Keratinocyte (primary cell): ENCODE measurements around the gene TNFRSF4. TPM values are rescaled to one million over a fixed set of nuclear protein-coding genes. Genes with fewer than 3 reads are reported as not detected.

Source experiments
- DNase-seq: peaks from one replicate; pipeline ENCODE4 v3.0.0-alpha.2; 2011; ENCODE audit warnings: low read depth, missing footprints, low spot score
- FAIRE-seq: peaks from 2 replicates; lab custom pipeline; 2011; peaks lifted over from hg19 to GRCh38; lab: Jason Lieb, UNC
- H2AFZ ChIP-seq: 2 replicates; pipeline ENCODE4 v1.6.0; 2012; ENCODE audit warnings: low read length, control low read depth, inconsistent platforms; ENCODE audit not compliant: control insufficient read depth
- H3K27ac ChIP-seq: 2 replicates; pipeline ENCODE4 v1.5.1; 2011; ENCODE audit warnings: low read length; ENCODE audit not compliant: control insufficient read depth, insufficient read depth
- H3K27me3 ChIP-seq: 3 replicates; pipeline ENCODE4 v1.6.0; 2011; ENCODE audit warnings: low read length; ENCODE audit not compliant: control insufficient read depth, insufficient read depth; ENCODE audit errors: extremely low read depth
- H3K36me3 ChIP-seq, 2 experiments: 2 replicates in 1 of 2; 3 replicates in 1 of 2; pipeline ENCODE4 v1.5.1; 2011; ENCODE audit warnings: low read length in 2 of 2, mild to moderate bottlenecking in 1 of 2; ENCODE audit not compliant: control insufficient read depth in 2 of 2, insufficient read depth in 2 of 2; ENCODE audit errors: extremely low read depth in 1 of 2
- H3K4me1 ChIP-seq: 3 replicates; pipeline ENCODE4 v1.5.1; 2011; ENCODE audit warnings: low read length; ENCODE audit not compliant: control insufficient read depth, insufficient read depth; ENCODE audit errors: extremely low read depth
- H3K4me2 ChIP-seq: 3 replicates; pipeline ENCODE4 v1.6.0; 2011; ENCODE audit warnings: low read depth, low read length; ENCODE audit not compliant: control insufficient read depth, insufficient read depth; ENCODE audit errors: extremely low read depth
- H3K4me3 ChIP-seq, 3 experiments: fragments of 200-600 bp in 1 of 3; sonication (generic) in 1 of 3; 2 replicates in 2 of 3; 3 replicates in 1 of 3; pipeline ENCODE4 v1.5.1; 2011 to 2016; ENCODE audit warnings: low read length in 3 of 3, mild to moderate bottlenecking in 3 of 3, control low read depth in 2 of 3, inconsistent platforms in 1 of 3, low read depth in 1 of 3, mixed read lengths in 1 of 3, mixed run types in 1 of 3, moderate library complexity in 1 of 3; ENCODE audit not compliant: control insufficient read depth in 2 of 3, insufficient read depth in 2 of 3; ENCODE audit errors: extremely low read depth in 1 of 3
- H3K79me2 ChIP-seq: 2 replicates; pipeline ENCODE4 v1.6.0; 2012; ENCODE audit warnings: low read length; ENCODE audit not compliant: control insufficient read depth, insufficient read depth
- H3K9ac ChIP-seq: 3 replicates; pipeline ENCODE4 v1.6.0; 2011; ENCODE audit warnings: low read length; ENCODE audit not compliant: control insufficient read depth, insufficient read depth; ENCODE audit errors: extremely low read depth
- H3K9me1 ChIP-seq: 3 replicates; pipeline ENCODE4 v1.6.0; 2011; ENCODE audit warnings: low read length; ENCODE audit not compliant: control insufficient read depth, insufficient read depth; ENCODE audit errors: extremely low read depth
- H3K9me3 ChIP-seq: 2 replicates; pipeline ENCODE4 v1.5.1; 2012; ENCODE audit warnings: low read depth, low read length; ENCODE audit not compliant: control insufficient read depth
- H4K20me1 ChIP-seq: 3 replicates; pipeline ENCODE4 v1.6.0; 2011; ENCODE audit warnings: low read length; ENCODE audit not compliant: control insufficient read depth, insufficient read depth; ENCODE audit errors: extremely low read depth
- CTCF ChIP-seq, 3 experiments: IDR thresholded peaks in 1 of 3; conservative IDR thresholded peaks in 1 of 3; optimal IDR thresholded peaks in 1 of 3; 2 replicates in 2 of 3; 3 replicates in 1 of 3; pipeline versions ENCODE3 to v1.5.1; 2011; ENCODE audit warnings: low read length in 3 of 3, mild to moderate bottlenecking in 3 of 3, moderate library complexity in 2 of 3, control low read depth in 1 of 3, inconsistent platforms in 1 of 3; ENCODE audit not compliant: insufficient read depth in 2 of 3; ENCODE audit errors: extremely low read depth in 1 of 3
- EZH2 ChIP-seq: IDR thresholded peaks from one replicate; pipeline ENCODE4 v1.6.1; 2012; ENCODE audit warnings: inconsistent platforms, mild to moderate bottlenecking, low read length, moderate library complexity
- dilution Hi-C: fragments of 300-500 bp; cut with MboI; formaldehyde crosslinking; loops from one replicate; pipeline ENCODE4 v1.7.0; 2020; ENCODE audit warnings: low sequenced_read_pairs; ENCODE audit not compliant: extremely low pct_ligation_motif_present
- polyA plus RNA-seq, 5 experiments: library from polyadenylated mRNA; depleted of rRNA in 3 of 5; stranded (reverse) in 3 of 5; stranded (forward) in 1 of 5; unstranded in 1 of 5; fragments of >200 nt; gene quantifications; 1 replicate in 1 of 5; 2 replicates in 3 of 5; 3 replicates in 1 of 5; pipeline versions ENCODE4 v1.2.1 to v1.2.3, GENCODE V29; 2011 to 2012; ENCODE audit warnings: missing spikeins in 2 of 5, low read depth in 1 of 5, low replicate concordance in 1 of 5

The TNFRSF4 gene
- polyA plus RNA-seq, 1 donor (not counting 4 experiments of a cell fraction or from before 2014, with no cell fraction given): not detected

- Histone ChIP-seq H3K4me3 (no peak overlapping the region), H3K27ac (no peak overlapping the region), H2AFZ (no peak overlapping the region), H4K20me1 (no peaks in the 10 kb centered on the region), H3K9ac (no peak overlapping the region), H3K4me1 (no peaks in the 10 kb centered on the region), H3K4me2 (no peak overlapping the region), H3K36me3 (no peaks in the 10 kb centered on the region), H3K79me2 (no peaks in the 10 kb centered on the region), H3K9me1 (no peaks in the 10 kb centered on the region), H3K9me3 (peaks cover 2% of the 10 kb centered on the region), H3K27me3 (no peaks in the 10 kb centered on the region)
- no peak for DNase-seq
- no peak for FAIRE-seq
- TF ChIP-seq EZH2 (no peak), CTCF (optimal IDR thresholded peaks at IDR 0.05 in 1 of 3, IDR thresholded peaks at IDR 0.05 in 1 of 3, conservative IDR thresholded peaks at IDR 0.05 in 1 of 3; ENCODE audit: extremely low read depth in 1 of 3, insufficient read depth in 2 of 3, low read length in 3 of 3) (no peak)
- dilution Hi-C loops: no loop called here
Measured at GRCh38 chr1:1194723-1195122, 19.2 kb downstream of the TNFRSF4 start.

- Histone ChIP-seq H3K79me2 (no peaks in the 10 kb centered on the region), H3K4me3 (no peak overlapping the region), H3K9ac (no peak overlapping the region), H3K4me1 (no peaks in the 10 kb centered on the region), H3K36me3 (no peaks in the 10 kb centered on the region), H3K9me3 (peaks cover 2% of the 10 kb centered on the region), H2AFZ (no peak overlapping the region), H3K27ac (no peak overlapping the region), H4K20me1 (no peaks in the 10 kb centered on the region), H3K9me1 (no peaks in the 10 kb centered on the region), H3K4me2 (no peak overlapping the region), H3K27me3 (no peaks in the 10 kb centered on the region)
- no peak for DNase-seq
- no peak for FAIRE-seq
- TF ChIP-seq CTCF (optimal IDR thresholded peaks at IDR 0.05 in 1 of 3, IDR thresholded peaks at IDR 0.05 in 1 of 3, conservative IDR thresholded peaks at IDR 0.05 in 1 of 3; ENCODE audit: extremely low read depth in 1 of 3, insufficient read depth in 2 of 3, low read length in 3 of 3) (no peak), EZH2 (no peak)
- dilution Hi-C loops: no loop called here
Measured at GRCh38 chr1:1191734-1192133, 22.2 kb downstream of the TNFRSF4 start.
